Stimulated activated CD4-positive, alpha-beta T cell treated with anti-CD3 and anti-CD28 coated beads, Interleukin-1b, Interleukin-23, amount 100 ng/mL, for 4 hours (primary cell): ENCODE measurements around the gene ARMH1.

Source experiments
- DNase-seq, 2 donors: peaks; one replicate each; pipeline ENCODE4 v3.0.0-alpha.2; 2020; ENCODE audit warnings: low read depth in 2 of 2

The ARMH1 gene

GRCh38 chr1:44670751-44671640, 3.5 kb upstream of the ARMH1 start:
- DNase-seq: no peak

- DNase-seq: no peak
Measured at GRCh38 chr1:44672254-44672955, 2.1 kb upstream of the ARMH1 start.

GRCh38 chr1:44672961-44673674, 1.4 kb upstream of the ARMH1 start:
- DNase-seq: no peak

GRCh38 chr1:44673675-44674112, 820 bp upstream of the ARMH1 start:
- DNase-seq: no peak

- no peak for DNase-seq
Measured at GRCh38 chr1:44675186-44675585, 672 bp downstream of the ARMH1 start.

- DNase-seq: no peak
Measured at GRCh38 chr1:44676484-44677200, 2.1 kb downstream of the ARMH1 start.

GRCh38 chr1:44677201-44677766, 2.8 kb downstream of the ARMH1 start:
- DNase-seq: no peak

GRCh38 chr1:44678120-44678519, 3.6 kb downstream of the ARMH1 start:
- no peak for DNase-seq

GRCh38 chr1:44678626-44679025, 4.1 kb downstream of the ARMH1 start:
- DNase-seq: no peak

- DNase-seq: no peak
Measured at GRCh38 chr1:44679468-44679867, 5.0 kb downstream of the ARMH1 start.

- no peak for DNase-seq
Measured at GRCh38 chr1:44681905-44682882, 7.7 kb downstream of the ARMH1 start.

- no peak for DNase-seq
Measured at GRCh38 chr1:44682883-44683265, 8.4 kb downstream of the ARMH1 start.

- no peak for DNase-seq
Measured at GRCh38 chr1:44684525-44684924, 10.0 kb downstream of the ARMH1 start.

GRCh38 chr1:44685218-44685617, 10.7 kb downstream of the ARMH1 start:
- DNase-seq: no peak

GRCh38 chr1:44685881-44686280, 11.4 kb downstream of the ARMH1 start:
- DNase-seq: no peak

GRCh38 chr1:44688760-44689446, 14.4 kb downstream of the ARMH1 start:
- DNase-seq: no peak

- no peak for DNase-seq
Measured at GRCh38 chr1:44689447-44689765, 14.9 kb downstream of the ARMH1 start.

- DNase-seq: no peak
Measured at GRCh38 chr1:44693159-44693558, 18.6 kb downstream of the ARMH1 start.

- no peak for DNase-seq
Measured at GRCh38 chr1:44693900-44694299, 19.4 kb downstream of the ARMH1 start.
